ENCODE measurements around the gene EPN1. TPM values are rescaled to one million over a fixed set of nuclear protein-coding genes. Genes with fewer than 3 reads are reported as not detected.

Gene EPN1
- total RNA-seq, 1 donor from 2014 or later, result 115 TPM

DNA sequence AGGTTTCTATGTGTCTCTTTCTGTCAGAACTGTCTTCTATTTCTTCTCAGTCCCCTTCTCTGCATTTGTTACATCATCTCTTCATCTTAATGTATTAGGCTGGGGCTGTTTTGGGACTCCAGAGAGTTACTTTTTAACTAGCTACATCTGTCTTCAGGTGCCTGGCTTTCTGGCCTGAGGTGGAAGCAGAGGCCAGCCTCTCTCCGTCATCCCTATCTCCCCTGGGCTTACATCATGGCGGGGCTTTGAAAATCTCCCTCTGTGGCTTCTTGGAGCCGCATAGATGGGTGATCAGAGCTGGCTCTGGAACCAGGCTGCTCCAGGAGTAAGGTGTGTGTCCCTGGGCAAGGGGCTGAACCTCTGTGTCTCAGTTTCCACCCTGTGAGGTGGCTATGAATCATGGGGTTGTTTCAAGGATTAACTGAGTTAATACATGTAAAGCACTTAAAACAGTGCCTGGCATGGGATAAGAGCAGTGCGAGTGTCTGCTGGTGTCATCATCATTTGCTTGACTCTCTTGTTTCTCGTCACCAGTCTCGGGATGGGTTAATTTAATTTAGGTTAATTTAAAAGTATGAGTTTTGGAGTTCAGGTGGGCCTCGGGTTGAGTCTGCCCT lies 2.0 kb downstream of the EPN1 start:
- H3K4me3 Mint-ChIP-seq (ENCODE audit: low read depth), result peak overlapping the region; percentile 95
- peak overlapping the region; percentile 75 for H3K27ac Mint-ChIP-seq
- peaks cover 25% of the 10 kb centered on the region for H3K4me1 Mint-ChIP-seq (ENCODE audit: low read depth)
- no peaks in the 10 kb centered on the region for H3K9me3 Mint-ChIP-seq (ENCODE audit: low read depth)
- no peaks in the 10 kb centered on the region for H3K27me3 Mint-ChIP-seq
- DNase-seq (ENCODE audit: low spot score, unreplicated experiment), result no peak
- TF ChIP-seq, protein P1, sequence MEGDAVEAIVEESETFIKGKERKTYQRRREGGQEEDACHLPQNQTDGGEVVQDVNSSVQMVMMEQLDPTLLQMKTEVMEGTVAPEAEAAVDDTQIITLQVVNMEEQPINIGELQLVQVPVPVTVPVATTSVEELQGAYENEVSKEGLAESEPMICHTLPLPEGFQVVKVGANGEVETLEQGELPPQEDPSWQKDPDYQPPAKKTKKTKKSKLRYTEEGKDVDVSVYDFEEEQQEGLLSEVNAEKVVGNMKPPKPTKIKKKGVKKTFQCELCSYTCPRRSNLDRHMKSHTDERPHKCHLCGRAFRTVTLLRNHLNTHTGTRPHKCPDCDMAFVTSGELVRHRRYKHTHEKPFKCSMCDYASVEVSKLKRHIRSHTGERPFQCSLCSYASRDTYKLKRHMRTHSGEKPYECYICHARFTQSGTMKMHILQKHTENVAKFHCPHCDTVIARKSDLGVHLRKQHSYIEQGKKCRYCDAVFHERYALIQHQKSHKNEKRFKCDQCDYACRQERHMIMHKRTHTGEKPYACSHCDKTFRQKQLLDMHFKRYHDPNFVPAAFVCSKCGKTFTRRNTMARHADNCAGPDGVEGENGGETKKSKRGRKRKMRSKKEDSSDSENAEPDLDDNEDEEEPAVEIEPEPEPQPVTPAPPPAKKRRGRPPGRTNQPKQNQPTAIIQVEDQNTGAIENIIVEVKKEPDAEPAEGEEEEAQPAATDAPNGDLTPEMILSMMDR (IDR thresholded peaks at IDR 0.05; ENCODE audit: unreplicated experiment), result no peak
- peaks cover 11% of the 10 kb centered on the region for H3K36me3 Mint-ChIP-seq (ENCODE audit: insufficient read depth)

- H3K4me1 Mint-ChIP-seq (ENCODE audit: low read depth), result peaks cover 25% of the 10 kb centered on the region
- H3K36me3 Mint-ChIP-seq (ENCODE audit: insufficient read depth), result peaks cover 8% of the 10 kb centered on the region
- no peak overlapping the region for H3K27ac Mint-ChIP-seq
- no peaks in the 10 kb centered on the region for H3K27me3 Mint-ChIP-seq
- peak overlapping the region; percentile 7 for H3K4me3 Mint-ChIP-seq (ENCODE audit: low read depth)
- TF ChIP-seq, protein P1 (IDR thresholded peaks at IDR 0.05; ENCODE audit: unreplicated experiment), result no peak
- no peak for DNase-seq (ENCODE audit: low spot score, unreplicated experiment)
- H3K9me3 Mint-ChIP-seq (ENCODE audit: low read depth), result no peaks in the 10 kb centered on the region
These were observed 2.6 kb downstream of the EPN1 start for GRCh38 chr19:55677572-55678028.

- no peak for DNase-seq (ENCODE audit: low spot score, unreplicated experiment)
- no peaks in the 10 kb centered on the region for H3K9me3 Mint-ChIP-seq (ENCODE audit: low read depth)
- H3K4me3 Mint-ChIP-seq (ENCODE audit: low read depth), result peak overlapping the region; percentile 7
- H3K36me3 Mint-ChIP-seq (ENCODE audit: insufficient read depth), result peaks cover 8% of the 10 kb centered on the region
- no peaks in the 10 kb centered on the region for H3K27me3 Mint-ChIP-seq
- TF ChIP-seq, protein P1 (IDR thresholded peaks at IDR 0.05; ENCODE audit: unreplicated experiment), result no peak
- H3K4me1 Mint-ChIP-seq (ENCODE audit: low read depth), result peaks cover 25% of the 10 kb centered on the region
- no peak overlapping the region for H3K27ac Mint-ChIP-seq
These were observed 3.2 kb downstream of the EPN1 start for GRCh38 chr19:55678121-55678671.

DNA sequence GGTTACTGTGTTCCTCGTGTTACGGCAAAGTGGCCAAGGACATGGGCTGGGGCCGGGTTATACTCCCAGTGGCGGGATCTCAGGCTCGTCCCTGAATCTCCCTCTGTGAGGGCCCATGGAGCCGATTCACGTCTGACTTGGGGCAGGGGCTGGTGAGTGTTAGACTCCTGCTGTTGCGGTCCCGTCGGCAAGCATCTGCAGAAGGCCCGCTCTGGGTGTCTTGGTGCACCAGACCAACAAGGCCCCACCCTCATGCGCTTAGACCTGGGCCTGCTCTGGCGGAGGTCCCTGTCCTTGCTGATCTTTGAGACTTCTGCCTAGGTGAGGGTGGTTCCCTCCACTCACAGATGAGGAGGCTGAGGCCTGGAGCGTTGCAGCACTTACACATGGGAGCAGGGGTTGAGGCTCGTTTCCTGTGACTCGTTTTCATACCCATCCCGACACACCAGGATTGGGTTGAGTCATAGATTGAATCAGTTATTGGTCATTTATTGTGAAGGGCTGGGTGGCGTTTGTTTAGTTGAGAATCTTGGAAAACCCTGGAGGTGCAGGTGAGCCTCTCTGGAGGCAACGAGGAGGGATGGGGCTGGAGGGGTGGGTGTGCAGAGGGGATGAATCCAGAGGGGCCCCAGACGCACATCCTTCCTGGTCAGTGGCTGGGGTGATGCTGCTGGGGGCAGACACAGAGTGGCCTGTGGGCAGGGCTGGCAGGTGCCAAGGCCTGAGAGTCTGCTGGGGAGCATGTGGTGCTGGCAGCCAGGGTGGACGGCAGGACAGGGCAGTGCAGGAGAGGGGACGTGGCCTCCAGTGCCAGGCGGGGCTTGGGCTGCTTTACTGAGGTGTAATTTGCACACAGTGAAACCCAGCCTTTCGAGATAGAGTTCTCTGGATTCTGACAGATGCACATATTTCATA lies 4.6 kb downstream of the EPN1 start:
- TF ChIP-seq, protein P1 (IDR thresholded peaks at IDR 0.05; ENCODE audit: unreplicated experiment), result no peak
- H3K9me3 Mint-ChIP-seq (ENCODE audit: low read depth), result no peaks in the 10 kb centered on the region
- H3K36me3 Mint-ChIP-seq (ENCODE audit: insufficient read depth), result peaks cover 8% of the 10 kb centered on the region
- no peak for DNase-seq (ENCODE audit: low spot score, unreplicated experiment)
- H3K4me1 Mint-ChIP-seq (ENCODE audit: low read depth), result peaks cover 25% of the 10 kb centered on the region
- H3K27ac Mint-ChIP-seq, result no peak overlapping the region
- H3K27me3 Mint-ChIP-seq, result no peaks in the 10 kb centered on the region
- H3K4me3 Mint-ChIP-seq (ENCODE audit: low read depth), result no peak overlapping the region

Measured in progenitor cell of endocrine pancreas (in vitro differentiated cells).